ENCODE results near the gene KLRC4.

- TF ChIP-seq, protein P1, sequence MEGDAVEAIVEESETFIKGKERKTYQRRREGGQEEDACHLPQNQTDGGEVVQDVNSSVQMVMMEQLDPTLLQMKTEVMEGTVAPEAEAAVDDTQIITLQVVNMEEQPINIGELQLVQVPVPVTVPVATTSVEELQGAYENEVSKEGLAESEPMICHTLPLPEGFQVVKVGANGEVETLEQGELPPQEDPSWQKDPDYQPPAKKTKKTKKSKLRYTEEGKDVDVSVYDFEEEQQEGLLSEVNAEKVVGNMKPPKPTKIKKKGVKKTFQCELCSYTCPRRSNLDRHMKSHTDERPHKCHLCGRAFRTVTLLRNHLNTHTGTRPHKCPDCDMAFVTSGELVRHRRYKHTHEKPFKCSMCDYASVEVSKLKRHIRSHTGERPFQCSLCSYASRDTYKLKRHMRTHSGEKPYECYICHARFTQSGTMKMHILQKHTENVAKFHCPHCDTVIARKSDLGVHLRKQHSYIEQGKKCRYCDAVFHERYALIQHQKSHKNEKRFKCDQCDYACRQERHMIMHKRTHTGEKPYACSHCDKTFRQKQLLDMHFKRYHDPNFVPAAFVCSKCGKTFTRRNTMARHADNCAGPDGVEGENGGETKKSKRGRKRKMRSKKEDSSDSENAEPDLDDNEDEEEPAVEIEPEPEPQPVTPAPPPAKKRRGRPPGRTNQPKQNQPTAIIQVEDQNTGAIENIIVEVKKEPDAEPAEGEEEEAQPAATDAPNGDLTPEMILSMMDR (conservative IDR thresholded peaks at IDR 0.05; ENCODE audit: low read depth, low read length) = no peak
- TF ChIP-seq EZH2 (IDR thresholded peaks at IDR 0.05; ENCODE audit: low read length, unreplicated experiment) (no peak), EZH2phosphoT487 (IDR thresholded peaks at IDR 0.05; ENCODE audit: borderline replicate concordance, low read length) (no peak)
Observed at GRCh38 chr12:10363658-10363913, 46.0 kb downstream of the KLRC4 start.

Data from PC-3 (cell line).